Endothelial cell of umbilical vein (primary cell): ENCODE measurements around the gene GRM5. TPM values are rescaled to one million over a fixed set of nuclear protein-coding genes. Genes with fewer than 3 reads are reported as not detected.

Experiments used
- BruUV-seq: library from RNA; stranded (reverse); fragments of 400-500 nt; replicated peaks from 2 replicates; lab custom pipeline; 2021; lab: Mats Ljungman, UMichigan
- CTCF ChIA-PET: fragments of 300-600, 350-600 bp; sonication (Branson Sonifier 250); formaldehyde crosslinking; loops from one replicate; lab custom pipeline; 2021; ENCODE audit warnings: antibody characterized with exemption, inconsistent platforms; lab: Charles Lee
- POLR2A ChIA-PET: fragments of 300-600, 350-600 bp; sonication (Branson Sonifier 250); formaldehyde crosslinking; loops from one replicate; lab custom pipeline; 2021; ENCODE audit warnings: antibody characterized with exemption, inconsistent platforms; lab: Charles Lee
- DNase-seq: peaks from one replicate; pipeline ENCODE4 v3.0.0-alpha.2; 2011; ENCODE audit warnings: low read depth, low spot score
- FAIRE-seq: peaks from 2 replicates; lab custom pipeline; 2011; peaks lifted over from hg19 to GRCh38; lab: Jason Lieb, UNC
- H2AFZ ChIP-seq: 2 replicates; pipeline ENCODE4 v1.6.0; 2012; ENCODE audit warnings: low read depth, low read length, control low read depth, inconsistent platforms
- H3K27ac ChIP-seq: 2 replicates; pipeline ENCODE4 v1.5.1; 2011; ENCODE audit warnings: low read depth, mild to moderate bottlenecking, control low read depth, low read length, moderate library complexity; ENCODE audit not compliant: insufficient read depth
- H3K27me3 ChIP-seq, 2 experiments: 2 replicates each; pipeline versions ENCODE4 v1.6.0 to v1.6.1; 2011; ENCODE audit warnings: low read length in 2 of 2, mixed read lengths in 1 of 2; ENCODE audit not compliant: control insufficient read depth in 2 of 2, insufficient read depth in 2 of 2
- H3K36me3 ChIP-seq, 2 experiments: 2 replicates in 1 of 2; 3 replicates in 1 of 2; pipeline ENCODE4 v1.5.1; 2011; ENCODE audit warnings: low read length in 2 of 2, mild to moderate bottlenecking in 1 of 2, moderate library complexity in 1 of 2; ENCODE audit not compliant: control insufficient read depth in 2 of 2, insufficient read depth in 2 of 2; ENCODE audit errors: extremely low read depth in 1 of 2
- H3K4me1 ChIP-seq: 3 replicates; pipeline ENCODE4 v1.5.1; 2011; ENCODE audit warnings: mild to moderate bottlenecking, low read length; ENCODE audit not compliant: control insufficient read depth, insufficient read depth; ENCODE audit errors: extremely low read depth
- H3K4me2 ChIP-seq: 2 replicates; pipeline ENCODE4 v1.6.1; 2011; ENCODE audit warnings: low read length, control low read depth, mixed read lengths; ENCODE audit not compliant: insufficient read depth
- H3K4me3 ChIP-seq, 3 experiments: fragments of 200-600 bp in 1 of 3; sonication (generic), shearing (Covaris generic) in 1 of 3; replicated peaks in 1 of 3; 2 replicates each; pipeline ENCODE4 v1.5.1; 2011 to 2016; ENCODE audit warnings: control low read depth in 3 of 3, low read length in 3 of 3, mild to moderate bottlenecking in 2 of 3, inconsistent platforms in 1 of 3, low read depth in 1 of 3, moderate library complexity in 1 of 3; ENCODE audit not compliant: insufficient read depth in 1 of 3
- H3K79me2 ChIP-seq: 2 replicates; pipeline ENCODE4 v1.6.0; 2012; ENCODE audit warnings: low read length, inconsistent platforms; ENCODE audit not compliant: control insufficient read depth, insufficient read depth
- H3K9ac ChIP-seq: replicated peaks from 2 replicates; pipeline ENCODE3; 2011; ENCODE audit warnings: low read length, control low read depth; ENCODE audit not compliant: insufficient read depth; ENCODE audit errors: extremely low read depth
- H3K9me1 ChIP-seq: replicated peaks from 3 replicates; pipeline ENCODE4 v1.6.0; 2011; ENCODE audit warnings: mild to moderate bottlenecking, low read length; ENCODE audit not compliant: control insufficient read depth, insufficient read depth; ENCODE audit errors: extremely low read depth
- H3K9me3 ChIP-seq: replicated peaks from 2 replicates; pipeline ENCODE4 v1.5.1; 2012; ENCODE audit warnings: low read length, inconsistent platforms; ENCODE audit not compliant: control insufficient read depth, insufficient read depth
- H4K20me1 ChIP-seq: replicated peaks from 2 replicates; pipeline ENCODE3; 2011; ENCODE audit warnings: mild to moderate bottlenecking, low read length; ENCODE audit not compliant: control insufficient read depth, insufficient read depth; ENCODE audit errors: extremely low read depth
- EZH2 ChIP-seq: IDR thresholded peaks from 2 replicates; pipeline ENCODE4 v1.6.1; 2012; ENCODE audit warnings: borderline replicate concordance, low read depth, mild to moderate bottlenecking, moderate library complexity, low read length, inconsistent platforms; ENCODE audit not compliant: severe bottlenecking
- FOS ChIP-seq: IDR thresholded peaks from 2 replicates; pipeline ENCODE4 v1.6.1; 2011; ENCODE audit warnings: mild to moderate bottlenecking, low read length, moderate library complexity, borderline replicate concordance; ENCODE audit not compliant: insufficient read depth
- GATA2 ChIP-seq: IDR thresholded peaks from 2 replicates; pipeline ENCODE4 v1.7.0; 2011; ENCODE audit warnings: low read depth, mild to moderate bottlenecking, moderate library complexity, mixed read lengths, low read length; ENCODE audit not compliant: insufficient read length, insufficient read depth
- JUN ChIP-seq: IDR thresholded peaks from 2 replicates; pipeline ENCODE4 v1.6.1; 2011; ENCODE audit warnings: borderline replicate concordance, low read depth; ENCODE audit not compliant: insufficient read length, insufficient read depth
- MAX ChIP-seq: IDR thresholded peaks from 2 replicates; pipeline ENCODE4 v1.6.1; 2011; ENCODE audit not compliant: insufficient read depth, insufficient read length
- MYC ChIP-seq: IDR thresholded peaks from one replicate; pipeline ENCODE4 v1.6.1; 2011; ENCODE audit warnings: mild to moderate bottlenecking, low read depth, low read length
- POLR2A ChIP-seq: IDR thresholded peaks from 2 replicates; pipeline ENCODE4 v1.6.1; 2012; ENCODE audit warnings: low read depth, mild to moderate bottlenecking, control low read depth, low read length
- POLR2AphosphoS5 ChIP-seq: IDR thresholded peaks from 2 replicates; pipeline ENCODE4 v1.6.1; 2012; ENCODE audit warnings: low read depth, mild to moderate bottlenecking, control low read depth, low read length, moderate library complexity; ENCODE audit not compliant: insufficient read depth
- dilution Hi-C: fragments of 300-500 bp; cut with MboI; formaldehyde crosslinking; loops from one replicate; pipeline ENCODE4 v1.15.0; 2019; ENCODE audit warnings: low sequenced_read_pairs; ENCODE audit not compliant: extremely low pct_ligation_motif_present
- intact Hi-C: fragments of 100-400 bp; cut with micrococcal nuclease; formaldehyde crosslinking; loops from one replicate; pipeline ENCODE4 v1.10.0; 2022
- polyA plus RNA-seq, 4 experiments: library from polyadenylated mRNA; depleted of rRNA in 3 of 4; stranded (reverse) in 3 of 4; unstranded in 1 of 4; fragments of >200 nt; gene quantifications; 2 replicates each; pipeline versions ENCODE4 v1.2.1 to v1.2.3, GENCODE V29; 2011 to 2012; ENCODE audit warnings: missing spikeins in 1 of 4
- total RNA-seq: library from RNA; stranded (reverse); gene quantifications from 2 replicates; pipeline ENCODE4 v1.2.3, GENCODE V29; 2021
- TF ChIP-seq, protein P1 (sequence below), 2 donors: IDR thresholded peaks; 1 replicate in 1 of 2; 2 replicates in 1 of 2; pipeline ENCODE4 v1.5.1; 2011; ENCODE audit warnings: low read length in 2 of 2, mild to moderate bottlenecking in 2 of 2, moderate library complexity in 2 of 2, control low read depth in 1 of 2, inconsistent platforms in 1 of 2, low read depth in 1 of 2; ENCODE audit not compliant: insufficient read depth in 1 of 2; ENCODE audit errors: extremely low read depth in 1 of 2

Gene GRM5
- total and polyA plus RNA-seq, 2 donors (not counting 3 experiments of a cell fraction or from before 2014, with no cell fraction given), result 0.10 to 0.11 TPM

DNA sequence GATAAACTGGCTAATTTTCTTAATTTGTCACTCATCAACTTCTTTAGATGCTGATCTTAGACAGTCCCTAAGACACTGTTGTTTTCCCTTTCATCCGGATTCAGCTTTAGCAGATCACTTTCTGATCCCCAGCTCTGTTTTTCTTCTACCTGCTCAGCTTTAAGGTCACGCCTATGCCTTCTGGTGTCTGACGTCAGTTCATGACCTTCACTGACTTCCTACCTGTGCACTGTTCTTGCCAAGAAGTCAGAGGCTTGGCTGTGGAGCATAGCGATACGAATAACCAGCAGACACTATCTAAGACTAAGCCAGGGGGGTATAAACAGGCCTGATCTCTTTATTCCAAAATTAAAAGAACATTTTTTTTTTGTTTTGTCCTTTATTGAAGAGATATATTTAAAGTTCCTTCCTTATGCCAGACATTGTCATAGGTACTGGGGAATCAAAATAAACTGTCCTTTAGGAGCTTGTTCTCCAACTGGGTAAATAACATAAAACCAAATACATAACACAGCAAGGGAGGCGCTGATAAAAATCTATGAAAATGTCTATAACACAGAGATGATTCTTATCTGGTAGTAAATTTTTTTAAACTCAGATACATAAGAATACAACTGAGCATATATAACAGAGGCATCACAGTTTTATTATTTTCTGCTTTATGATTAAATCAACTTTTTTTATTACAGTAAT, 376.1 kb downstream of the GRM5 start:
- Histone ChIP-seq H3K9ac (no peak overlapping the region), H3K4me2 (no peak overlapping the region), H3K9me3 (no peaks in the 10 kb centered on the region), H3K27ac (no peak overlapping the region), H3K9me1 (no peaks in the 10 kb centered on the region), H4K20me1 (no peaks in the 10 kb centered on the region), H3K79me2 (no peaks in the 10 kb centered on the region), H3K4me3 (no peak overlapping the region), H3K4me1 (no peaks in the 10 kb centered on the region), H3K27me3 (peaks cover 2 to 3% of the 10 kb centered on the region in 2 experiments), H3K36me3 (no peaks in the 10 kb centered on the region), H2AFZ (no peak overlapping the region)
- CTCF ChIA-PET, result no interaction called here
- DNase-seq (no peak), FAIRE-seq (no peak)
- POLR2A ChIA-PET, result no interaction called here
- dilution Hi-C loops (no loop called here), intact Hi-C loops (no loop called here)
- BruUV-seq, result no TSS peak
- TF ChIP-seq FOS (no peak), EZH2 (no peak), JUN (no peak), GATA2 (no peak), POLR2A (no peak), POLR2AphosphoS5 (no peak), MAX (no peak), MYC (no peak)

DNA sequence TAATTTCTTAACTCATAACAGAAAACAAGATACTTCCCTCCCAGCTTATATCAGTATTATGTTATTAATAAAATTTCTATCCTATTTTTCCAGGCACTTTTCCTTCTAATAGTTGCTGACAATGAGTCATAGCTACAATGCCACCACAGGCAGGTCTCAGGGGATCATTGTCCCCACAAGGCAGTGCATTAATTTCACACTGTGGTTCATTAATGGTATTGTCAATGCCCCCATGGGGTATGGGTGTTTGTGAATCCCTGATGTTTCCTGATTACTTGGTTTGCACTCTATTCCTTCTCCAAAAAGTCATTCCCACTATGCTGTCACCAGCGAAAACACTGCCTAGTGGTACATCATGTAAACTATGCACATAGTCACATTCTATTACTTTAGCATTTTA, 382.8 kb downstream of the GRM5 start:
- no peaks in the 10 kb centered on the region for H3K9me1 ChIP-seq
- dilution Hi-C loops, result no loop called here
- H4K20me1 ChIP-seq, result no peaks in the 10 kb centered on the region
- TF ChIP-seq, protein P1, sequence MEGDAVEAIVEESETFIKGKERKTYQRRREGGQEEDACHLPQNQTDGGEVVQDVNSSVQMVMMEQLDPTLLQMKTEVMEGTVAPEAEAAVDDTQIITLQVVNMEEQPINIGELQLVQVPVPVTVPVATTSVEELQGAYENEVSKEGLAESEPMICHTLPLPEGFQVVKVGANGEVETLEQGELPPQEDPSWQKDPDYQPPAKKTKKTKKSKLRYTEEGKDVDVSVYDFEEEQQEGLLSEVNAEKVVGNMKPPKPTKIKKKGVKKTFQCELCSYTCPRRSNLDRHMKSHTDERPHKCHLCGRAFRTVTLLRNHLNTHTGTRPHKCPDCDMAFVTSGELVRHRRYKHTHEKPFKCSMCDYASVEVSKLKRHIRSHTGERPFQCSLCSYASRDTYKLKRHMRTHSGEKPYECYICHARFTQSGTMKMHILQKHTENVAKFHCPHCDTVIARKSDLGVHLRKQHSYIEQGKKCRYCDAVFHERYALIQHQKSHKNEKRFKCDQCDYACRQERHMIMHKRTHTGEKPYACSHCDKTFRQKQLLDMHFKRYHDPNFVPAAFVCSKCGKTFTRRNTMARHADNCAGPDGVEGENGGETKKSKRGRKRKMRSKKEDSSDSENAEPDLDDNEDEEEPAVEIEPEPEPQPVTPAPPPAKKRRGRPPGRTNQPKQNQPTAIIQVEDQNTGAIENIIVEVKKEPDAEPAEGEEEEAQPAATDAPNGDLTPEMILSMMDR (IDR thresholded peaks at IDR 0.05; ENCODE audit: extremely low read depth in 1 of 2, insufficient read depth in 1 of 2, low read depth in 1 of 2, low read length in 2 of 2), result no peak
- TF ChIP-seq FOS (no peak), EZH2 (no peak), GATA2 (no peak), MYC (no peak), POLR2AphosphoS5 (no peak), POLR2A (no peak), JUN (no peak), MAX (no peak)
- FAIRE-seq (no peak), DNase-seq (no peak)
- H3K79me2 ChIP-seq, result no peaks in the 10 kb centered on the region
- no peaks in the 10 kb centered on the region for H3K9me3 ChIP-seq
- H3K4me1 ChIP-seq, result no peaks in the 10 kb centered on the region
- no peak overlapping the region for H3K9ac ChIP-seq
- H2AFZ ChIP-seq, result no peak overlapping the region
- POLR2A ChIA-PET, result no interaction called here
- H3K4me3 ChIP-seq, result no peak overlapping the region
- no peak overlapping the region for H3K4me2 ChIP-seq
- CTCF ChIA-PET, result no interaction called here
- BruUV-seq, result no TSS peak
- intact Hi-C loops, result no loop called here
- H3K36me3 ChIP-seq, result no peaks in the 10 kb centered on the region
- no peaks in the 10 kb centered on the region for H3K27me3 ChIP-seq
- H3K27ac ChIP-seq, result no peak overlapping the region
